HL-60 (cell line): ENCODE measurements around the gene TMEM134.
A peak's percentile ranks its signal among the peaks of the same experiment; 100 is the strongest.

Experiments
- DNase-seq, 2 experiments: peaks; one replicate each; pipeline ENCODE4 v3.0.0-alpha.2; 2010 to 2020; ENCODE audit warnings: low read depth in 1 of 2, low spot score in 1 of 2
- H3K27ac ChIP-seq: fragments of 250-450 bp; sonication (Bioruptor Pico); replicated peaks from 2 replicates; pipeline ENCODE4 v1.5.1; 2020; ENCODE audit warnings: mild to moderate bottlenecking, moderate library complexity
- H3K27me3 ChIP-seq: fragments of 250-450 bp; sonication (Bioruptor Pico); 2 replicates; pipeline ENCODE4 v1.5.1; 2021; ENCODE audit warnings: mild to moderate bottlenecking, moderate library complexity; ENCODE audit not compliant: insufficient read depth, poor library complexity, severe bottlenecking
- H3K4me3 ChIP-seq: replicated peaks from 2 replicates; pipeline ENCODE4 v1.5.1; 2011; ENCODE audit warnings: mild to moderate bottlenecking, control low read depth, low read length; ENCODE audit not compliant: insufficient read depth
- CTCF ChIP-seq: IDR thresholded peaks from one replicate; pipeline ENCODE4 v1.5.1; 2011; ENCODE audit warnings: low read length, control low read depth, inconsistent platforms; ENCODE audit not compliant: insufficient read depth
- GABPA ChIP-seq: IDR thresholded peaks from 2 replicates; pipeline ENCODE4 v1.6.1; 2012; ENCODE audit warnings: low read depth
- POLR2AphosphoS5 ChIP-seq: IDR thresholded peaks from 2 replicates; pipeline ENCODE4 v1.6.1; 2012; ENCODE audit warnings: low read depth
- REST ChIP-seq: IDR thresholded peaks from 2 replicates; pipeline ENCODE4 v1.6.1; 2012; ENCODE audit warnings: low read depth; ENCODE audit not compliant: insufficient replicate concordance
- SPI1 ChIP-seq: IDR thresholded peaks from 2 replicates; pipeline ENCODE4 v1.6.1; 2012; ENCODE audit warnings: low read depth, mild to moderate bottlenecking, borderline replicate concordance

Gene TMEM134

GRCh38 chr11:67418476-67419281 lies 50.4 kb downstream of the TMEM134 start:
- peak in 1 of 2 experiments; percentile 74 for DNase-seq
- H3K4me3 ChIP-seq: no peak overlapping the region
- peak; percentile 97 for TF ChIP-seq SPI1
- no peak for TF ChIP-seq CTCF
- H3K27ac ChIP-seq: no peak overlapping the region; the same call in 1 of the 2 replicates
- H3K27me3 ChIP-seq: no peaks in the 10 kb centered on the region

- Histone ChIP-seq H3K27me3 (no peaks in the 10 kb centered on the region), H3K4me3 (no peak overlapping the region), H3K27ac (no peak overlapping the region)
- TF ChIP-seq CTCF: no peak
- no peak for TF ChIP-seq GABPA
- no peak for TF ChIP-seq SPI1
- TF ChIP-seq POLR2AphosphoS5: no peak
- no peak for TF ChIP-seq REST
- DNase-seq: no peak
These were observed 51.6 kb downstream of the TMEM134 start for GRCh38 chr11:67417425-67417824.

- Histone ChIP-seq H3K4me3 (no peak overlapping the region), H3K27ac (no peak overlapping the region), H3K27me3 (no peaks in the 10 kb centered on the region)
- DNase-seq: peak in 1 of 2 experiments; percentile 68
- TF ChIP-seq REST: no peak
These were observed 52.4 kb downstream of the TMEM134 start for GRCh38 chr11:67416416-67417335.

- DNase-seq: no peak
- no peak within 1 kb of the TSS for H3K27ac ChIP-seq
- TF ChIP-seq SPI1 (no peak), GABPA (no peak), POLR2AphosphoS5 (no peak), CTCF (no peak), REST (no peak)
- no peaks in the 10 kb centered on the region for H3K27me3 ChIP-seq
- H3K4me3 ChIP-seq: no peak within 1 kb of the TSS
These were observed 53.3 kb downstream of the TMEM134 start, which contains the start of gene CARNS1 for GRCh38 chr11:67415501-67416304. TSS of gene CARNS1 (plus strand) at chr11:67415678. CDS start at chr11:67416200, 522 bp downstream.
